Measurements from ENCODE around the gene ARID2. TPM values are rescaled to one million over a fixed set of nuclear protein-coding genes. Genes with fewer than 3 reads are reported as not detected.

ARID2 gene
- polyA plus RNA-seq, 1 donor (not counting 4 experiments of a cell fraction or from before 2014, with no cell fraction given) = 15.1 TPM

DNA sequence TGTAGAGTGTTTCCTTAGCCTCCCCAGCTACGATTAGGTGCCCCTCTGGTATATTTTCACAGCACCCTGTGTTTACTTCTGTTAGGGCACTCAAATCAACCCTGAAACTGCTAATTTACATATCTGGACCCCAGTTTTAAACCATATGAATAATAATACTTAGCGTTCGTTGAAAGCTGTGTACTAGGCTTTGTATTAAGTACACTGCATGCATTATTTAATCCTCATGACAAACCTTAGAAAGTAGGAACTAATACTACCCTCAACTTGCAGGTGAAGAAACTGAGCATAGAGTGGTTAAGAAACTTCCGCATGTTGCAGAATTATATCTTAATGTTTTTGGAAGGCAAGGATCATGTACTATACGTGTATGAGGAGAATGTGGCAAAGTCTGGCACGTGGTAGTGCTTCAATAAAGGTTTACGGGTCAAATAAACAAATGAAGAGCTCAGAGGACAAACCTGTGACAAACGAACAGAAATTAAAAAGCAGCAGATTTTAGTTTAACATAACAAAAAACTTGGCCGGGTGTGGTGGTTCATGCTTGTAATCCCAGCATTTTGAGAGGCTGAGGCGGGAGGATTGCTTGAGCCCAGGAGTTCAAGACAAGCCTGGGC lies 22.2 kb upstream of the ARID2 start:
- Histone ChIP-seq H2AFZ (ENCODE audit: control insufficient read depth, low read length) (no peak overlapping the region), H3K4me3 (ENCODE audit: control insufficient read depth in 2 of 3, extremely low read depth in 1 of 3, insufficient read depth in 2 of 3, low read depth in 1 of 3, low read length in 3 of 3) (no peak overlapping the region), H3K4me1 (ENCODE audit: control insufficient read depth, extremely low read depth, insufficient read depth, low read length) (no peaks in the 10 kb centered on the region), H3K27me3 (ENCODE audit: control insufficient read depth, extremely low read depth, insufficient read depth, low read length) (no peaks in the 10 kb centered on the region), H3K9me1 (ENCODE audit: control insufficient read depth, extremely low read depth, insufficient read depth, low read length) (no peaks in the 10 kb centered on the region), H3K79me2 (ENCODE audit: control insufficient read depth, insufficient read depth, low read length) (no peaks in the 10 kb centered on the region), H3K4me2 (ENCODE audit: control insufficient read depth, extremely low read depth, insufficient read depth, low read depth, low read length) (no peak overlapping the region), H3K9me3 (ENCODE audit: control insufficient read depth, low read depth, low read length) (no peaks in the 10 kb centered on the region), H4K20me1 (ENCODE audit: control insufficient read depth, extremely low read depth, insufficient read depth, low read length) (no peaks in the 10 kb centered on the region), H3K36me3 (ENCODE audit: control insufficient read depth in 2 of 2, extremely low read depth in 1 of 2, insufficient read depth in 2 of 2, low read length in 2 of 2) (no peaks in the 10 kb centered on the region), H3K27ac (ENCODE audit: control insufficient read depth, insufficient read depth, low read length) (no peak overlapping the region), H3K9ac (ENCODE audit: control insufficient read depth, extremely low read depth, insufficient read depth, low read length) (no peak overlapping the region)
- dilution Hi-C loops (cut with MboI; ENCODE audit: extremely low pct_ligation_motif_present, low sequenced_read_pairs) = no loop called here
- FAIRE-seq = no peak
- DNase-seq (ENCODE audit: low read depth, low spot score) = no peak
- TF ChIP-seq, protein P1, sequence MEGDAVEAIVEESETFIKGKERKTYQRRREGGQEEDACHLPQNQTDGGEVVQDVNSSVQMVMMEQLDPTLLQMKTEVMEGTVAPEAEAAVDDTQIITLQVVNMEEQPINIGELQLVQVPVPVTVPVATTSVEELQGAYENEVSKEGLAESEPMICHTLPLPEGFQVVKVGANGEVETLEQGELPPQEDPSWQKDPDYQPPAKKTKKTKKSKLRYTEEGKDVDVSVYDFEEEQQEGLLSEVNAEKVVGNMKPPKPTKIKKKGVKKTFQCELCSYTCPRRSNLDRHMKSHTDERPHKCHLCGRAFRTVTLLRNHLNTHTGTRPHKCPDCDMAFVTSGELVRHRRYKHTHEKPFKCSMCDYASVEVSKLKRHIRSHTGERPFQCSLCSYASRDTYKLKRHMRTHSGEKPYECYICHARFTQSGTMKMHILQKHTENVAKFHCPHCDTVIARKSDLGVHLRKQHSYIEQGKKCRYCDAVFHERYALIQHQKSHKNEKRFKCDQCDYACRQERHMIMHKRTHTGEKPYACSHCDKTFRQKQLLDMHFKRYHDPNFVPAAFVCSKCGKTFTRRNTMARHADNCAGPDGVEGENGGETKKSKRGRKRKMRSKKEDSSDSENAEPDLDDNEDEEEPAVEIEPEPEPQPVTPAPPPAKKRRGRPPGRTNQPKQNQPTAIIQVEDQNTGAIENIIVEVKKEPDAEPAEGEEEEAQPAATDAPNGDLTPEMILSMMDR (optimal IDR thresholded peaks at IDR 0.05 in 1 of 3, IDR thresholded peaks at IDR 0.05 in 1 of 3, conservative IDR thresholded peaks at IDR 0.05 in 1 of 3; ENCODE audit: extremely low read depth in 1 of 3, insufficient read depth in 2 of 3, low read length in 3 of 3) = no peak
- no peak for TF ChIP-seq EZH2 (IDR thresholded peaks at IDR 0.05; ENCODE audit: low read length)

- H3K27ac ChIP-seq (ENCODE audit: control insufficient read depth, insufficient read depth, low read length) = no peak overlapping the region
- no peak overlapping the region for H3K4me2 ChIP-seq (ENCODE audit: control insufficient read depth, extremely low read depth, insufficient read depth, low read depth, low read length)
- H3K4me1 ChIP-seq (ENCODE audit: control insufficient read depth, extremely low read depth, insufficient read depth, low read length) = peaks cover 7% of the 10 kb centered on the region
- no peak for FAIRE-seq
- no peak for DNase-seq (ENCODE audit: low read depth, low spot score)
- dilution Hi-C loops (cut with MboI; ENCODE audit: extremely low pct_ligation_motif_present, low sequenced_read_pairs) = no loop called here
- TF ChIP-seq, protein P1 (optimal IDR thresholded peaks at IDR 0.05 in 1 of 3, IDR thresholded peaks at IDR 0.05 in 1 of 3, conservative IDR thresholded peaks at IDR 0.05 in 1 of 3; ENCODE audit: extremely low read depth in 1 of 3, insufficient read depth in 2 of 3, low read length in 3 of 3) = no peak
- TF ChIP-seq EZH2 (IDR thresholded peaks at IDR 0.05; ENCODE audit: low read length) = no peak
- H3K79me2 ChIP-seq (ENCODE audit: control insufficient read depth, insufficient read depth, low read length) = no peaks in the 10 kb centered on the region
- no peaks in the 10 kb centered on the region for H3K27me3 ChIP-seq (ENCODE audit: control insufficient read depth, extremely low read depth, insufficient read depth, low read length)
- H4K20me1 ChIP-seq (ENCODE audit: control insufficient read depth, extremely low read depth, insufficient read depth, low read length) = no peaks in the 10 kb centered on the region
- H3K9me1 ChIP-seq (ENCODE audit: control insufficient read depth, extremely low read depth, insufficient read depth, low read length) = no peaks in the 10 kb centered on the region
- no peaks in the 10 kb centered on the region for H3K9me3 ChIP-seq (ENCODE audit: control insufficient read depth, low read depth, low read length)
- no peak overlapping the region for H3K9ac ChIP-seq (ENCODE audit: control insufficient read depth, extremely low read depth, insufficient read depth, low read length)
- no peaks in the 10 kb centered on the region for H3K36me3 ChIP-seq (ENCODE audit: control insufficient read depth in 2 of 2, extremely low read depth in 1 of 2, insufficient read depth in 2 of 2, low read length in 2 of 2)
- no peak overlapping the region for H2AFZ ChIP-seq (ENCODE audit: control insufficient read depth, low read length)
- H3K4me3 ChIP-seq (ENCODE audit: control insufficient read depth in 2 of 3, extremely low read depth in 1 of 3, insufficient read depth in 2 of 3, low read depth in 1 of 3, low read length in 3 of 3) = no peak overlapping the region
Measured at GRCh38 chr12:45708363-45708762, 21.1 kb upstream of the ARID2 start.

Data from keratinocyte (primary cell).